ENCODE data around the gene MFSD6.

- TF ChIP-seq CTCF (IDR thresholded peaks at IDR 0.05) (no peak), RAD21 (IDR thresholded peaks at IDR 0.05; ENCODE audit: low read length) (no peak), USF2 (IDR thresholded peaks at IDR 0.05; ENCODE audit: borderline replicate concordance, low read depth, low read length) (no peak), POLR2AphosphoS5 (IDR thresholded peaks at IDR 0.05; ENCODE audit: low read depth, low read length) (no peak), SIN3A (IDR thresholded peaks at IDR 0.05; ENCODE audit: borderline replicate concordance, low read depth, low read length) (no peak)
Observed at GRCh38 chr2:190418727-190419126, 10.6 kb downstream of the MFSD6 start.
